ENCODE measurements around the gene PTPRK. TPM values are rescaled to one million over a fixed set of nuclear protein-coding genes. Genes with fewer than 3 reads are reported as not detected.

The PTPRK gene
- total RNA-seq, 1 experiment from 2014 or later = 31.9 TPM

DNA sequence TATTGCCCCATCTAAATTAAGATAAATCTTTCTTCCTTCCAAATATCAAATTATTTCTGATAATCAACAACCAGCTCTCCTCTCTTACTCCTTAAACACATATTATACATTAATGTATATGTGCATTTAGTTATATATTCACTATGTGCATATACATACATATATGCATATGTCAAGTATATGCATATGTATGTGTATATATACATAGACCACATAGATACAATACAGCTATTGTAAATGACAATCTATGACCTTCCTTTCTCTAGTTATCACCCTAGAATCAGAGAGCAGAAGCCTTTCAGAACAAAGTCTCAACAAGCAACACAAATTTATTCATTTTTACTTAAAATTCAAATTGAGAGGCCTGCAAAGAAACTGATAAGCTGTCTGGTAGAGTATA, 378.5 kb downstream of the PTPRK start:
- H3K27me3 ChIP-seq (replicated peaks) = no peaks in the 10 kb centered on the region
- no peak for DNase-seq (ENCODE audit: low read depth in 1 of 2, low spot score in 2 of 2)
- no peaks in the 10 kb centered on the region for H3K36me3 ChIP-seq
- no peaks in the 10 kb centered on the region for H3K9me3 ChIP-seq (replicated peaks)
- H3K27ac ChIP-seq = no peak overlapping the region
- H3K4me1 ChIP-seq (replicated peaks) = no peaks in the 10 kb centered on the region
- H3K4me3 ChIP-seq = no peak overlapping the region

DNA sequence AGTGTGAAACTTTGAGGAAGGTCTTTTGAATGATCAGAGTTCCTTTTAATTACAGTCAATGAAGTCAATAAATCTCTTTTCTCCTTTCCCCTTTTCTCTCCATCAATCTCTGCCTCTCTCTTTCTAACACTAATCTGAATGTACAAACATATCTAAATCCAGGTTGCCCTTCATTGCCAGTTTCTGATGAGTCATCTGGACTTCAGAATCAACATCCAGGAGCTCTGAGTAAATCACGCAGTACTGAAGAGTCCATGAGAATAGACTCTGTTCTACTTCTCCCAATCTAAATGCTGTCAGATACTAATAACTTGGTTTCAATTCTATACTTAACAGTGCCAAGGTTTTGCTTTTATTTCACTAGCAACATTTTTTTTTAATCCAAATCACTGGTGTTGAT, 380.9 kb downstream of the PTPRK start:
- H3K4me1 ChIP-seq (replicated peaks) = no peaks in the 10 kb centered on the region
- no peaks in the 10 kb centered on the region for H3K27me3 ChIP-seq (replicated peaks)
- no peak overlapping the region for H3K4me3 ChIP-seq
- no peaks in the 10 kb centered on the region for H3K36me3 ChIP-seq
- H3K27ac ChIP-seq = no peak overlapping the region
- DNase-seq (ENCODE audit: low read depth in 1 of 2, low spot score in 2 of 2) = no peak
- H3K9me3 ChIP-seq (replicated peaks) = no peaks in the 10 kb centered on the region

- no peaks in the 10 kb centered on the region for H3K4me1 ChIP-seq (replicated peaks)
- DNase-seq (ENCODE audit: low read depth in 1 of 2, low spot score in 2 of 2) = no peak
- no peak overlapping the region for H3K4me3 ChIP-seq
- H3K36me3 ChIP-seq = no peaks in the 10 kb centered on the region
- H3K27me3 ChIP-seq (replicated peaks) = no peaks in the 10 kb centered on the region
- H3K9me3 ChIP-seq (replicated peaks) = no peaks in the 10 kb centered on the region
- no peak overlapping the region for H3K27ac ChIP-seq
Observed at GRCh38 chr6:128138694-128139093, 381.7 kb downstream of the PTPRK start.

DNA sequence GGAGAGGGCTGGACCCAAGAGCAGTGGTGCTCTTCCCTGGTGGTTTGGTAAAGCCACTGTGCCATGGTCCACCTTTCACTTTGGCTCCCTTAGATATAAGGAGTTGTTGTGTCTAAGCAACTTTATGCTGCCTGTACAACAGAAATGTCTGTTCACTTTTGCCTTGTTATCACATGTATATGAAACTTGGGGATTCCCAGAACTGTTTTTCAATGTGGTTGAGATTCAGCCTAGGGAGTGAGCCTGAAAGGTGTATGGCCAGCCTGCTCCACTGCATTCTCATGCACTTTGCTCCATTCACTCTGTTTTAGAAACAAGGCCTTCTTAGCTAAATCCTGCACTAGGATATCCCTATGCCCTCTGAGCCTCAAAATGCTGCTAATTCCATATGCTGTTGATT, 385.1 kb downstream of the PTPRK start:
- H3K9me3 ChIP-seq (replicated peaks) = no peaks in the 10 kb centered on the region
- no peak overlapping the region for H3K4me3 ChIP-seq
- no peak overlapping the region for H3K27ac ChIP-seq
- no peak for DNase-seq (ENCODE audit: low read depth in 1 of 2, low spot score in 2 of 2)
- no peaks in the 10 kb centered on the region for H3K36me3 ChIP-seq
- H3K27me3 ChIP-seq (replicated peaks) = no peaks in the 10 kb centered on the region
- peaks cover 10% of the 10 kb centered on the region; the same call in 1 of the 2 replicates for H3K4me1 ChIP-seq (replicated peaks)

- peak in 1 of 2 experiments; percentile 54 for DNase-seq (ENCODE audit: low read depth in 1 of 2, low spot score in 2 of 2)
- Histone ChIP-seq H3K4me3 (no peak overlapping the region), H3K27me3 (replicated peaks) (no peaks in the 10 kb centered on the region), H3K4me1 (replicated peaks) (peaks cover 10% of the 10 kb centered on the region; the same call in 1 of the 2 replicates), H3K27ac (no peak overlapping the region), H3K36me3 (no peaks in the 10 kb centered on the region), H3K9me3 (replicated peaks) (no peaks in the 10 kb centered on the region)
Observed at GRCh38 chr6:128131566-128131965, 388.8 kb downstream of the PTPRK start.

GRCh38 chr6:128131036-128131435, 389.4 kb downstream of the PTPRK start:
- no peaks in the 10 kb centered on the region for H3K27me3 ChIP-seq (replicated peaks)
- DNase-seq (ENCODE audit: low read depth in 1 of 2, low spot score in 2 of 2) = no peak
- peaks cover 10% of the 10 kb centered on the region; the same call in 1 of the 2 replicates for H3K4me1 ChIP-seq (replicated peaks)
- no peaks in the 10 kb centered on the region for H3K9me3 ChIP-seq (replicated peaks)
- H3K27ac ChIP-seq = no peak overlapping the region
- H3K4me3 ChIP-seq = no peak overlapping the region
- no peaks in the 10 kb centered on the region for H3K36me3 ChIP-seq

- peaks cover 10% of the 10 kb centered on the region; the same call in 1 of the 2 replicates for H3K4me1 ChIP-seq (replicated peaks)
- no peak overlapping the region for H3K27ac ChIP-seq
- H3K36me3 ChIP-seq = no peaks in the 10 kb centered on the region
- H3K9me3 ChIP-seq (replicated peaks) = no peaks in the 10 kb centered on the region
- no peaks in the 10 kb centered on the region for H3K27me3 ChIP-seq (replicated peaks)
- DNase-seq (ENCODE audit: low read depth in 1 of 2, low spot score in 2 of 2) = no peak
- no peak overlapping the region for H3K4me3 ChIP-seq
Observed at GRCh38 chr6:128129679-128130078, 390.7 kb downstream of the PTPRK start.

GRCh38 chr6:128127650-128128049, 392.7 kb downstream of the PTPRK start:
- H3K9me3 ChIP-seq (replicated peaks) = no peaks in the 10 kb centered on the region
- H3K4me1 ChIP-seq (replicated peaks) = peaks cover 10% of the 10 kb centered on the region; the same call in 1 of the 2 replicates
- H3K36me3 ChIP-seq = no peaks in the 10 kb centered on the region
- H3K27me3 ChIP-seq (replicated peaks) = no peaks in the 10 kb centered on the region
- DNase-seq (ENCODE audit: low read depth in 1 of 2, low spot score in 2 of 2) = no peak
- no peak overlapping the region for H3K4me3 ChIP-seq
- H3K27ac ChIP-seq = no peak overlapping the region

GRCh38 chr6:128124713-128125112, 395.7 kb downstream of the PTPRK start:
- Histone ChIP-seq H3K4me3 (no peak overlapping the region), H3K4me1 (replicated peaks) (no peaks in the 10 kb centered on the region), H3K36me3 (no peaks in the 10 kb centered on the region), H3K9me3 (replicated peaks) (no peaks in the 10 kb centered on the region), H3K27ac (no peak overlapping the region), H3K27me3 (replicated peaks) (no peaks in the 10 kb centered on the region)
- DNase-seq (ENCODE audit: low read depth in 1 of 2, low spot score in 2 of 2) = no peak

- Histone ChIP-seq H3K9me3 (replicated peaks) (no peaks in the 10 kb centered on the region), H3K27me3 (replicated peaks) (no peaks in the 10 kb centered on the region), H3K4me3 (no peak overlapping the region), H3K4me1 (replicated peaks) (no peaks in the 10 kb centered on the region), H3K36me3 (no peaks in the 10 kb centered on the region), H3K27ac (no peak overlapping the region)
- no peak for DNase-seq (ENCODE audit: low read depth in 1 of 2, low spot score in 2 of 2)
Observed at GRCh38 chr6:128121610-128122009, 398.8 kb downstream of the PTPRK start.

DNA sequence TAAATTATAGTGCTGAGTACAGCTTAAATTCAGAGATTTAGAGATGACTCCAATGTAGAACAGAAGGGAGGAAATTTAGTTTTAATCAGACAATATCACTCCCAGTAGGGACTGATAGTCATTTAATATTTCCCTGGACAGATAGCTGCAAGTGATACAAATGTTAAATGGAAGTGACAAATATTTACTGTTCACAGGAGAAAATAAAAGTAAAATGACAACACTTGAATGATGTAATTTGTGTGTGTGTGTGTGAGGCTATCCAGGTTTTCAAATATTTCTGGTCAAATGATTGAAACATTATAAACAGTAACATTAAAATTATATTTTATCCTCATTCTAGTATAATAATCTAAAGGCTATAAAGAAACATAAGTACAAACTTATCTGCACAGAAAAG, 399.2 kb downstream of the PTPRK start:
- no peak overlapping the region for H3K27ac ChIP-seq
- no peaks in the 10 kb centered on the region for H3K27me3 ChIP-seq (replicated peaks)
- H3K36me3 ChIP-seq = no peaks in the 10 kb centered on the region
- H3K4me1 ChIP-seq (replicated peaks) = no peaks in the 10 kb centered on the region
- H3K9me3 ChIP-seq (replicated peaks) = no peaks in the 10 kb centered on the region
- no peak for DNase-seq (ENCODE audit: low read depth in 1 of 2, low spot score in 2 of 2)
- H3K4me3 ChIP-seq = no peak overlapping the region

DNA sequence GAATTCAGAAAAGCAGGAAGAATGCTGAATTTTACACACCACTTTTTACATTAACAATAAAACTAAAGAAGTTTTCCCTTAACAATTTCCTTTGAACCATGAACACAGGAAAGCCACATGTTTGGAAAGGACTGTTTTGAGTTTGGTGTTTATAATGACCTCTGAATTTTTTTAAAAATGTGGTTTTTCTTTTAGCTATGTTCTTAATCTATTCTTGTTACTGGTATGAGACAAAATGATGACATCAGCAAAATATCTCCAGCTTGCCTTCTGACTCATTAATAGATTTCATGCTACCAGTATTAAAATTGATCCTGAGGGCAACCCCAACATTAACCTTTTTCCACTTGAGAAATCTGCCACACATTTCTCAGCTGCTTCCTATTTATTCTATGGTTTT, 402.0 kb downstream of the PTPRK start:
- H3K27ac ChIP-seq = no peak overlapping the region
- no peaks in the 10 kb centered on the region for H3K36me3 ChIP-seq
- H3K9me3 ChIP-seq (replicated peaks) = no peaks in the 10 kb centered on the region
- H3K4me3 ChIP-seq = no peak overlapping the region
- H3K4me1 ChIP-seq (replicated peaks) = no peaks in the 10 kb centered on the region
- DNase-seq (ENCODE audit: low read depth in 1 of 2, low spot score in 2 of 2) = no peak
- no peaks in the 10 kb centered on the region for H3K27me3 ChIP-seq (replicated peaks)

DNA sequence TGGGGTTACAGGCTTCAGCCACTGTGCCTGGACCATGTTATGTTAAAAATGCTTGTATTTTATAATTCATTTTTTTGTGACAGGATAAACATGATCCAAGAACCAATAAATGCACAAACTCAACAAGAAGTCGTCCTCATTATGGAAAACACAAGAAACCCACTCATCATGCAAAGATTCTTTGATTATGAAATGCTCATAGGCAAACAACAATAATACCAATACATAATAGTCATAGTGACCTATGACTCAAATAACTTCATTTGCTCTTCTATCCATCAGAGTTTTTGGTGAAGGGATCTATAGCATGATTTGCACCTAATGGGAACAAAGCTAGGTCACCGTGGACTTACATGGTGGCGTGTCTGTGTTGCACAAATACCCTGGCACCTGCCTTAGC, 402.5 kb downstream of the PTPRK start:
- H3K36me3 ChIP-seq = no peaks in the 10 kb centered on the region
- no peak for DNase-seq (ENCODE audit: low read depth in 1 of 2, low spot score in 2 of 2)
- H3K27me3 ChIP-seq (replicated peaks) = no peaks in the 10 kb centered on the region
- no peak overlapping the region for H3K27ac ChIP-seq
- no peaks in the 10 kb centered on the region for H3K9me3 ChIP-seq (replicated peaks)
- H3K4me1 ChIP-seq (replicated peaks) = no peaks in the 10 kb centered on the region
- no peak overlapping the region for H3K4me3 ChIP-seq

GRCh38 chr6:128114164-128114563, 406.2 kb downstream of the PTPRK start:
- no peak overlapping the region for H3K27ac ChIP-seq
- no peaks in the 10 kb centered on the region for H3K27me3 ChIP-seq (replicated peaks)
- H3K9me3 ChIP-seq (replicated peaks) = no peaks in the 10 kb centered on the region
- H3K4me1 ChIP-seq (replicated peaks) = no peaks in the 10 kb centered on the region
- H3K4me3 ChIP-seq = no peak overlapping the region
- DNase-seq (ENCODE audit: low read depth in 1 of 2, low spot score in 2 of 2) = no peak
- H3K36me3 ChIP-seq = no peaks in the 10 kb centered on the region

DNA sequence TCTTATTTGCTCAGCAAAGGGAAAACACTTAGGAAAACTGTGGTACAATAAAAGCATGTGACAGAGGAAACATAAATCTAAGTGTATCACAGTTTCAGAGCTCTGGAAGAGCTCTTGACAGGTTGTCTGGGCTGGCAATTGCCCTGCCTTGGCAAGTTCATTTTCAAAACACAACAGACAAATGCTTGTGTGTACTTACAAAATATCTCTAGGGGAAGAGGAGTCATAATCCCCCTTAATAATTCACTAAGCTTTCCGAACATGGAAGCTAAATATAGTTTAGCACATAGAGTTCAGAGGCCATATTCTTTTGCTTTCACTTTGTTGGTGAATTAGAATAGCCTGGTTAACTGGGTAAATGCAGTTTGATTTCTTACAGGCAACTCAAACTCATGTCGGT, 407.9 kb downstream of the PTPRK start:
- Histone ChIP-seq H3K4me3 (no peak overlapping the region), H3K27ac (no peak overlapping the region), H3K4me1 (replicated peaks) (no peaks in the 10 kb centered on the region), H3K9me3 (replicated peaks) (no peaks in the 10 kb centered on the region), H3K36me3 (no peaks in the 10 kb centered on the region), H3K27me3 (replicated peaks) (no peaks in the 10 kb centered on the region)
- DNase-seq (ENCODE audit: low read depth in 1 of 2, low spot score in 2 of 2) = no peak

All from SJSA1 (cell line).